ENCODE results near the gene NIPBL.
"Not testable (repeated sequence)": the region's sequence is repeated elsewhere in the genome, so short reads cannot be mapped to it uniquely, and the experiment has no call there.

Gene NIPBL

DNA sequence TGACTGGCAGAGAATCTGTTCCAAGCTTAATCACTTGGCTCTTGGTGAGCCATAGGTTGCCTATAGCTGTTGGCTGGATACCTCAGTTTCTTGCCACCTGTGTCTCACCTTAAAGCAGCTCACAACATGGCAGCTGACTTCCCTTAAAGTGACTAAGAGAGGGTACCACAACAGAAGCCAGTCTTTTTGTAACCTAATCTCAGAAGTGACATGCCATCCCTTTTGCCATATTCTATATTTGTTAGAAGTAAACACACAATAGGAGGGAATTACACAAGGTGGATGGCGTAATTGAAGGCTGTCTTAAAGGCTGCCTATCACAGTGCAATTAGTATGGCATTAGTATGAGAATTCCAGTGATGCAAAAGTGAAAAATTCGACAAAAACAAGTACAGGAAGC, 28.1 kb downstream of the NIPBL start:
- DNase-seq, result no peak

- DNase-seq, result no peak
These were observed 32.1 kb downstream of the NIPBL start for GRCh38 chr5:36908544-36909260.

DNA sequence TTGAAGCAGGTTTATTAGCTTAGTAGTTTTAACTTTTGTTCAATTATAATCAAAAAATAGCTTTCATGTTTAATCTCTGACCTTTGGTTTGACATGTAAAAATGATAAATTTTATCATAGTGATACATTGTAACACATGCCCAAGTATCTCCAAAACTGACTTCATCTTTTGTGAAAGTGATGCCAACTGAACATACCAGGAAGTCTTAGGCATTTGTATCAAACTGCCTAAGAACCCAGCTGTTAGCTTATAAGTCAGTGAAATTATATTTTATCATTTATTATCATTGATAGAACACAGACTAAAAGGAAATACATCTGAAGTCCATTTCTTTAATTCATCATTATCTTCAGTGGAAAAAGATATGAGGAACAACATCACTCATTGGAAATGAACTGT, 39.1 kb downstream of the NIPBL start:
- DNase-seq, result no peak

DNA sequence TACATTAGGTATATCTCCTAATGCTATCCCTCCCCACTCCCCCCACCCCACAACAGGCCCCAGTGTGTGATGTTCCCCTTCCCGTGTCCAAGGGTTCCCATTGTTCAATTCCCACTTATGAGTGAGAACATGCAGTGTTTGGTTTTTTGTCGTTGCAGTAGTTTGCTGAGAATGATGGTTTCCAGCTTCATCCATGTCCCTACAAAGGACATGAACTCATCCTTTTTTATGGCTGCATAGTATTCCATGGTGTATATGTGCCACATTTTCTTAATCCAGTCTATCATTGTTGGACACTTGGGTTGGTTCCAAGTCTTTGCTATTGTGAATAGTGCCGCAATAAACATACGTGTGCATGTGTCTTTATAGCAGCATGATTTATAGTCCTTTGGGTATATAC, 40.0 kb downstream of the NIPBL start:
- not testable (repeated sequence) for DNase-seq

GRCh38 chr5:36917358-36917757, 40.8 kb downstream of the NIPBL start:
- DNase-seq, result not testable (repeated sequence)

DNA sequence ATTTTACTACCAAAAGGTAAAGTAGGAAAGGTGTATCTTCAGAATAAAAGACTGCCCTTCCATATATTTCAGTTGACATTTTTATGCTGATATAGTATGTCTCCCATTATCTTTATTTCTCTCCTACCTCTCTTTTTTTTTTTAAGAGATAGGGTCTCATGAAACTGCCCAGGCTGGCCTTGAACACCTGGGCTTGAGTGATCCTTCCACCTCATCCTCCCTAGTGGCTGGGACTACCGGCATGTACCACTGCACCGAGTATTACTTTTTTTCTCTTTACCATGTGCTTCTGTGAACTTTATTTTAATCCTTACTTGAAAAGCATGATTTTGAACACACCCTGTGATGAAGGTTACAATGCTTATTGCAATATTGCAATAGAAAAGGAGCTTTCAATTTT, 42.7 kb downstream of the NIPBL start:
- no peak for DNase-seq

GRCh38 chr5:36919650-36920049, 43.1 kb downstream of the NIPBL start:
- no peak for DNase-seq

GRCh38 chr5:36928947-36929346, 52.4 kb downstream of the NIPBL start:
- no peak for DNase-seq

DNA sequence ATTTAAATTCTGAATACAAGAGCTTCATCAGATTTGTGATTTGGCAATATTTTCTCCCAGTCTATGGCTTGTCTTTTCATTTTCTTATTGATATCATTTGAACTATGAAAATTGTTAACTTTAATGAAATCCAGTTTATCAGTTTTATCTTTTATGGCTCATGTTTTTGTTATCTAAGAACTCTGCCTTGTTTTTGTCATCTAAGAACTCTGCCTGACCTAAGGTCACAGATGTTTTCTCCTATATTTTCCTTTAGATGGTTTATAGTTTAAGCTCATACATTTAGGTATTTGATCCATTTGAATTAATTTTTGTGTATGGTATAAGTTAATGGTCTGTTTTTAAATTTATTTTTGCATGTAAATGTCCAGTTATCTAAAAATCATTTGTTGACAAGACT, 52.9 kb downstream of the NIPBL start:
- DNase-seq, result no peak

- no peak for DNase-seq
These were observed 55.5 kb downstream of the NIPBL start for GRCh38 chr5:36932056-36932455.

- DNase-seq, result no peak
These were observed 56.1 kb downstream of the NIPBL start for GRCh38 chr5:36932699-36933098.

- no peak for DNase-seq
These were observed 58.3 kb downstream of the NIPBL start for GRCh38 chr5:36934740-36935356.

- no peak for DNase-seq
These were observed 59.2 kb downstream of the NIPBL start for GRCh38 chr5:36935805-36936204.

- DNase-seq, result no peak
These were observed 59.7 kb downstream of the NIPBL start for GRCh38 chr5:36936309-36936708.

- no peak for DNase-seq
These were observed 61.6 kb downstream of the NIPBL start for GRCh38 chr5:36938129-36938528.

DNA sequence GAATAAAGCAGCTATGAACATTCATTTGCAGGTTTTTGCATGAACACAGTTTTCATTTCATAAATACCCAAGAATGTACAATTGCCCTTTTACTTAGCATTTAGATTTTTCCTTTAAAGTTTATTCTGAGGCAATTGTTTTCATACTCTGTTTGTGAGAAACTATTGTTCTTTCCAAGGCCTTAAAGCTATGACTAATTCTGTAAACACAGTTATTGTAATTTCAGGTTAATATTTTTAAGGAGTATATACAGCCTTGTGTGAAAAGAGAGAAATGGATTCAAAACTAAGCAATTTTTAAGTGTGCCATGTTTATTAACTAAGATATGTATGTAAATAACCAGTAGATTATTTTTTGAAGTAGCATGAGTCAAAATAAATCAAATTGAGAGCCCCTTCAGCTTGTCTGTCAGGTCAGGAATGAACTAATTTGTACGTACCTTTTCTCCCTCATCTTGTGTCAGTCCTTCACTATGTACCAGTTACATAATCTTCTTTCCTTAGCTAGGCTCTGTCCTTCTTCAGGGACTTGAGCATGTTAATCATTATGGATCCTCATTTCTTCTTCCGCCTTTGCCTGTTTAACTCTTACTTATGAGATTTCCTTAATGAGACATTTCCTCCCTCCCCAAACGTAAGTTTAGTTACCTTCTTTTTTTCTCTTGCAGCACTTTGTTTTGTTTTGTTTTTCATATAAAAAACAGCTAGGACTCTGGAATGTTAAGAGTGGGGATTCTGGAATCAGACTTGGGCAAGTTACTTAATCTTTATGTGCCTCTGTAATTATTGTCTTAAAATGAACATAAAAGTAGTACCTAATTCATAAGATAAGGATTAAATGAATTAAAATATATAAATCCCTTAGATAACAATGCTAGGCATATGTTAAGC, 63.6 kb downstream of the NIPBL start:
- DNase-seq, result no peak

DNA sequence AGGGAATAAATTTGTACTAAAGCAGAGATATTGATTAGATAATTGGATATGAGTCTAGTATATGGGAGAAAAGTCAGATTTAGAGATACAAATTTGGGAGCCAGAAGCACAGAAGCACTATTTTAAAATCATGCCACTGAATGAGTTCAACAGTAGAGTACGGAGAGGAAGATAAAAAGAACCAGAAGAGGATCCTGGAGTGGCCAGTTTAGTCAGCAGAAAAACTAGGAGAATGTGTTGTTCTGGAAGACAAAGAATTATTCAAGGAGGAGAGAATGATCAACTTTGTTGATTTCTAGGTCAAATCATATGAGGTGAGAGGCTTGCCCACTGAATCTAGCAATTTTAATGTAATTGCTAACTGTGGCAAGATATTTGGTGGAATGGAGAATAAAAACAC, 67.0 kb downstream of the NIPBL start:
- no peak for DNase-seq

DNA sequence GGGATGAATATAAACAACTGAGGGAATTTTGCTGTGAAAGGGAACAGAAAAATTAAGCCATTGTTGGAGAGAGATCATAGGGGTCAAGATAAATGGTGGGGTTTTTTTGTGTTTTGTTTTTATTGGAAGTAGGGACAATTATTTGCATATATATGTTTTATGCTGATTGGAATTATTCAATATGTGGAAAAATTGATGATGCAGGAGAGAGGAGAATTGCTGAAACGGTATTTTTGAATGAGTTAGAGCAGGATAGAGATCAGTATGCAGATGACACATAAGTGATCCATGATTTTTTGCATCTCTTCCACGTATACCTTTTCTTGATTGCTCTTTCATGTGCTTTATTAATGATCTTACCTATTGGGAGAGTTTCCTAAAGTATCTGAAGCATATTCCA, 67.5 kb downstream of the NIPBL start:
- no peak for DNase-seq

GRCh38 chr5:36944607-36945225, 68.1 kb downstream of the NIPBL start:
- DNase-seq, result no peak

- DNase-seq, result no peak
These were observed 69.1 kb downstream of the NIPBL start for GRCh38 chr5:36945687-36946086.

DNA sequence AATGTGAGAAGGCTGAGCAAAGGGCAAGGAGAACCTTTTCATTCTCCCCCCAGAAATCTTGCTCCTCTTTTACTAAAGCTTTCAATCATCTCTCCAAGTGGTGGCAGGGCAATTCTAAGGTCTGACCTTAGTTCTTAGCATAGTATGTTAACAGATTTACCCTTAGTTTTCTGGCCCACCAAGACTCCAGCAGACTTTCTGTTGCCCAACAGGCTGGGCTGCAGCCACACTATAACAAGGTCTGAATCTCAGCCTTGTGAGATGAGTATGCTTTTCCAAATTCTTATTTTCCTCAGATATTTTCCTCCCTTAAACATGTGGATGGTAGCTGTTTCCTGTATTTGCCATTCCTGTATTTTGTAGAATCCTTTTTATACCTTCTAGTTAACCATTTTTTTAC, 69.5 kb downstream of the NIPBL start:
- no peak for DNase-seq

DNA sequence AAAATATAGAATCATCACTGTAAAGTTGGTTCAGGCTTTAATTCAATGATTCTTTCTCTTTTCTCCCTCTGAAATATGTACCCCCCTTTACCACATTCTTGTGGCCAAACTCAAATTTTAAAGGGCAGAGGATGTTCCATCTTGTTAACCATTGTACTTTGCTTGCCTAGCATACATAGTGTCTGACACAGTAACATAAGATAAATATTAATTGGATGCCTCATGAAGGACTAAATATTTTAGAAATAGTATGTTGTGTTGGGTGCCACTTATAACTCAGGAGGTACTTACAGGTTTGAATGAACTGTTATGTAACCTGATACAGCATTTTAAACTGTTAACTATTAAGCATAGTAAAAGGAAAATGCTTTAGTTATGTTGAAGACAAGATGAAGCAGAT, 71.5 kb downstream of the NIPBL start:
- DNase-seq, result no peak

- DNase-seq, result no peak
These were observed 72.1 kb downstream of the NIPBL start for GRCh38 chr5:36948650-36949049.
